BE2C (cell line): ENCODE measurements around the gene BCL11A.

Source experiments
- DNase-seq: peaks from one replicate; pipeline ENCODE4 v3.0.0-alpha.2; 2020
- H3K27me3 ChIP-seq: fragments of 250-450 bp; sonication (Bioruptor Pico); 2 replicates; pipeline ENCODE4 v1.5.1; 2020; ENCODE audit warnings: mild to moderate bottlenecking
- H3K36me3 ChIP-seq: fragments of 250-450 bp; sonication (Bioruptor Pico); 2 replicates; pipeline ENCODE4 v1.5.1; 2020; ENCODE audit warnings: mild to moderate bottlenecking
- H3K4me1 ChIP-seq: fragments of 250-450 bp; sonication (Bioruptor Pico); 2 replicates; pipeline ENCODE4 v1.5.1; 2020
- H3K4me3 ChIP-seq: 2 replicates; pipeline ENCODE4 v1.5.1; 2011; ENCODE audit warnings: low read depth, low read length
- H3K9me3 ChIP-seq: fragments of 250-450 bp; sonication (Bioruptor Pico); 2 replicates; pipeline ENCODE4 v1.5.1; 2020
- CTCF ChIP-seq: IDR thresholded peaks from 2 replicates; pipeline ENCODE4 v1.5.1; 2012; ENCODE audit warnings: mild to moderate bottlenecking, low read depth, low read length

Gene BCL11A

GRCh38 chr2:60412620-60413019 is 140.8 kb downstream of the BCL11A start:
- Histone ChIP-seq H3K36me3 (no peaks in the 10 kb centered on the region), H3K9me3 (no peaks in the 10 kb centered on the region), H3K27me3 (no peaks in the 10 kb centered on the region), H3K4me1 (peaks cover 2% of the 10 kb centered on the region), H3K4me3 (no peak overlapping the region)
- TF ChIP-seq CTCF: no peak
- DNase-seq: no peak

GRCh38 chr2:60412027-60412426 is 141.4 kb downstream of the BCL11A start:
- no peak for TF ChIP-seq CTCF
- peaks cover 4% of the 10 kb centered on the region for H3K4me1 ChIP-seq
- H3K27me3 ChIP-seq: no peaks in the 10 kb centered on the region
- no peaks in the 10 kb centered on the region for H3K9me3 ChIP-seq
- no peak overlapping the region for H3K4me3 ChIP-seq
- H3K36me3 ChIP-seq: no peaks in the 10 kb centered on the region
- DNase-seq: no peak

- Histone ChIP-seq H3K4me3 (no peak overlapping the region), H3K9me3 (no peaks in the 10 kb centered on the region), H3K36me3 (no peaks in the 10 kb centered on the region), H3K4me1 (peaks cover 10% of the 10 kb centered on the region), H3K27me3 (no peaks in the 10 kb centered on the region)
- TF ChIP-seq CTCF: no peak
- DNase-seq: no peak
Observed at GRCh38 chr2:60411295-60411694, 142.2 kb downstream of the BCL11A start.

GRCh38 chr2:60410456-60411146 is 142.9 kb downstream of the BCL11A start:
- Histone ChIP-seq H3K9me3 (no peaks in the 10 kb centered on the region), H3K4me3 (no peak overlapping the region), H3K4me1 (peaks cover 10% of the 10 kb centered on the region), H3K36me3 (no peaks in the 10 kb centered on the region), H3K27me3 (no peaks in the 10 kb centered on the region)
- no peak for DNase-seq
- no peak for TF ChIP-seq CTCF

GRCh38 chr2:60409531-60409871 is 144.0 kb downstream of the BCL11A start:
- DNase-seq: no peak
- TF ChIP-seq CTCF: no peak
- H3K36me3 ChIP-seq: no peaks in the 10 kb centered on the region
- no peaks in the 10 kb centered on the region for H3K9me3 ChIP-seq
- no peak overlapping the region for H3K4me3 ChIP-seq
- H3K27me3 ChIP-seq: no peaks in the 10 kb centered on the region
- peaks cover 10% of the 10 kb centered on the region for H3K4me1 ChIP-seq

- TF ChIP-seq CTCF: no peak
- Histone ChIP-seq H3K4me3 (no peak overlapping the region), H3K9me3 (no peaks in the 10 kb centered on the region), H3K27me3 (no peaks in the 10 kb centered on the region), H3K4me1 (peaks cover 10% of the 10 kb centered on the region), H3K36me3 (no peaks in the 10 kb centered on the region)
- DNase-seq: no peak
Observed at GRCh38 chr2:60408811-60409530, 144.5 kb downstream of the BCL11A start.
